IPS DF 19.7 (cell line): ENCODE data around the gene NAA10.

Source experiments
- DNase-seq: peaks from one replicate; pipeline ENCODE4 v3.0.0-alpha.2; 2013; ENCODE audit warnings: low read depth, low spot score

Gene NAA10

GRCh38 chrX:153966841-153967535, 32.2 kb upstream of the NAA10 start:
- DNase-seq: no peak

- DNase-seq: no peak
Observed at GRCh38 chrX:153966283-153966688, 31.4 kb upstream of the NAA10 start.

GRCh38 chrX:153965406-153965805, 30.6 kb upstream of the NAA10 start:
- DNase-seq: no peak

GRCh38 chrX:153964105-153964504, 29.3 kb upstream of the NAA10 start:
- no peak for DNase-seq

- DNase-seq: no peak
Observed at GRCh38 chrX:153963546-153963945, 28.7 kb upstream of the NAA10 start.

- DNase-seq: no peak
Observed at GRCh38 chrX:153961292-153961691, 26.5 kb upstream of the NAA10 start.

- DNase-seq: no peak
Observed at GRCh38 chrX:153960786-153961185, 25.9 kb upstream of the NAA10 start.

- DNase-seq: no peak
Observed at GRCh38 chrX:153960077-153960476, 25.2 kb upstream of the NAA10 start.

- no peak for DNase-seq
Observed at GRCh38 chrX:153959649-153960048, 24.8 kb upstream of the NAA10 start.

- DNase-seq: no peak
Observed at GRCh38 chrX:153958605-153959004, 23.8 kb upstream of the NAA10 start.

GRCh38 chrX:153957224-153957623, 22.4 kb upstream of the NAA10 start:
- DNase-seq: no peak

GRCh38 chrX:153956044-153956907, 21.4 kb upstream of the NAA10 start:
- DNase-seq: no peak

GRCh38 chrX:153955228-153955732, 20.4 kb upstream of the NAA10 start:
- no peak for DNase-seq

GRCh38 chrX:153954558-153955227, 19.9 kb upstream of the NAA10 start:
- DNase-seq: no peak

GRCh38 chrX:153953892-153954557, 19.2 kb upstream of the NAA10 start:
- no peak for DNase-seq

GRCh38 chrX:153953342-153953830, 18.5 kb upstream of the NAA10 start:
- no peak for DNase-seq

GRCh38 chrX:153952373-153953026, 17.7 kb upstream of the NAA10 start:
- no peak for DNase-seq

- DNase-seq: no peak
Observed at GRCh38 chrX:153951683-153952372, 17.0 kb upstream of the NAA10 start.

GRCh38 chrX:153950127-153950526, 15.3 kb upstream of the NAA10 start:
- DNase-seq: no peak
